SH-SY5Y (cell line): Measurements from ENCODE around the gene MLH3.

Source experiments
- GATA2 ChIP-seq: IDR thresholded peaks from 2 replicates; pipeline ENCODE4 v1.6.1; 2011; ENCODE audit warnings: mild to moderate bottlenecking, low read depth, low read length
- GATA3 ChIP-seq: IDR thresholded peaks from 2 replicates; pipeline ENCODE4 v1.6.1; 2011; ENCODE audit warnings: low read depth, mild to moderate bottlenecking, low read length, moderate library complexity

- TF ChIP-seq GATA2: no peak
- TF ChIP-seq GATA3: no peak
Observed at GRCh38 chr14:74977164-74977900, 73.9 kb downstream of the MLH3 start.
